Osteoblast (primary cell): ENCODE measurements around the gene REM2. TPM values are rescaled to one million over a fixed set of nuclear protein-coding genes. Genes with fewer than 3 reads are reported as not detected.
A peak's percentile ranks its signal among the peaks of the same experiment; 100 is the strongest.

ENCODE experiments used
- DNase-seq: peaks from one replicate; pipeline ENCODE4 v3.0.0; 2011; ENCODE audit warnings: low spot score, mixed read lengths; ENCODE audit not compliant: insufficient read length; ENCODE audit errors: missing footprints
- H2AFZ ChIP-seq: 2 replicates; pipeline ENCODE4 v1.6.0; 2011; ENCODE audit warnings: mild to moderate bottlenecking, low read length
- H3K27ac ChIP-seq: 2 replicates; pipeline ENCODE4 v1.5.1; 2011; ENCODE audit warnings: mild to moderate bottlenecking, low read depth, low read length, moderate library complexity
- H3K27me3 ChIP-seq: 2 replicates; pipeline ENCODE4 v1.6.0; 2012; ENCODE audit warnings: mild to moderate bottlenecking, control low read depth, inconsistent platforms, low read length, moderate library complexity; ENCODE audit not compliant: insufficient read depth
- H3K36me3 ChIP-seq: 2 replicates; pipeline ENCODE4 v1.5.1; 2011; ENCODE audit warnings: mild to moderate bottlenecking, low read length, control low read depth, moderate library complexity; ENCODE audit not compliant: insufficient read depth
- H3K4me1 ChIP-seq: 2 replicates; pipeline ENCODE4 v1.5.1; 2011; ENCODE audit warnings: mild to moderate bottlenecking, low read length, control low read depth, moderate library complexity; ENCODE audit not compliant: insufficient read depth
- H3K4me2 ChIP-seq: 2 replicates; pipeline ENCODE4 v1.6.0; 2011; ENCODE audit warnings: mild to moderate bottlenecking, low read length; ENCODE audit not compliant: insufficient read depth
- H3K4me3 ChIP-seq: fragments of 200-600 bp; sonication (generic); 3 replicates; pipeline ENCODE4 v1.5.1; 2012; ENCODE audit warnings: mild to moderate bottlenecking, low read length, inconsistent platforms; ENCODE audit not compliant: insufficient read depth
- H3K79me2 ChIP-seq: 2 replicates; pipeline ENCODE4 v1.6.0; 2012; ENCODE audit warnings: mild to moderate bottlenecking, low read length, control low read depth, inconsistent platforms; ENCODE audit not compliant: insufficient read depth
- H3K9me3 ChIP-seq: 2 replicates; pipeline ENCODE4 v1.5.1; 2011; ENCODE audit warnings: low read depth, low read length, control low read depth
- H4K20me1 ChIP-seq: 2 replicates; pipeline ENCODE4 v1.6.0; 2012; ENCODE audit warnings: mild to moderate bottlenecking, low read length, control low read depth; ENCODE audit not compliant: insufficient read depth
- total RNA-seq: library from RNA; depleted of rRNA; stranded (reverse); fragments of >200 nt; gene quantifications from 2 replicates; pipeline ENCODE4 v1.2.3, GENCODE V29; 2012
- TF ChIP-seq, protein P1 (sequence below): IDR thresholded peaks from 2 replicates; pipeline ENCODE4 v1.5.1; 2011; ENCODE audit warnings: mild to moderate bottlenecking, low read depth, low read length, moderate library complexity; ENCODE audit errors: extremely low read depth

Gene REM2
- total RNA-seq, 1 donor: 0.36 TPM

DNA sequence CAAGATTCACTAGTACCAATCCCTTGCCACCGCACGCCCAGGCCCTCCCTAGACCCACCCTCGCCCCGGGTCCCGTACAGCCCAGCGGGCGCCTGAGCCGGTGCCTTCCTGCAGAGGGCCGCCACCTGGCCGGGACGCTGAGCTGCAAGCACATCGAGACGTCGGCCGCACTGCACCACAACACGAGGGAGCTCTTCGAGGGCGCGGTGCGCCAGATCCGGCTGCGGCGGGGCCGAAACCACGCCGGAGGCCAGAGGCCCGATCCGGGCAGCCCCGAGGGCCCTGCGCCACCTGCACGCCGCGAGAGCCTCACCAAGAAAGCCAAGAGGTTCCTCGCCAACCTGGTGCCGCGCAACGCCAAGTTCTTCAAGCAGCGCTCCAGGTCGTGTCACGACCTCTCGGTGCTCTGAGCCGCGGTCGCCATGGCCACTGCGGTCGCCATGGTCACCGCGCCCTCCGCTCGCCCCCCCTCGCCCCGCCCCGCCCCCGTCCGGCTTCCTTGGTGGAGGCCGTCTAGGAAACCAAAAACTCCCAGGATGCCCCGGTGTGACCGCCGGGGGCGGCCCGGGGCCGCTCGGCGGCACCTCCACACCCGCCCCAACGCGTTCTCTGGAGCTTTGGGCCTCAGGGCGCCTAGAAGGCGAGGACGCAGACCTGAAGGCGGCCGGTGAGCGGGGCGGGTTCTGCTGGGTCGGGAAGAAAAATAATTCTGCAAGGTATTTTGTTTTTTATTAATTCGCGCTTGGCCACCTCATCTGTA is 3.7 kb downstream of the REM2 start:
- TF ChIP-seq, protein P1, sequence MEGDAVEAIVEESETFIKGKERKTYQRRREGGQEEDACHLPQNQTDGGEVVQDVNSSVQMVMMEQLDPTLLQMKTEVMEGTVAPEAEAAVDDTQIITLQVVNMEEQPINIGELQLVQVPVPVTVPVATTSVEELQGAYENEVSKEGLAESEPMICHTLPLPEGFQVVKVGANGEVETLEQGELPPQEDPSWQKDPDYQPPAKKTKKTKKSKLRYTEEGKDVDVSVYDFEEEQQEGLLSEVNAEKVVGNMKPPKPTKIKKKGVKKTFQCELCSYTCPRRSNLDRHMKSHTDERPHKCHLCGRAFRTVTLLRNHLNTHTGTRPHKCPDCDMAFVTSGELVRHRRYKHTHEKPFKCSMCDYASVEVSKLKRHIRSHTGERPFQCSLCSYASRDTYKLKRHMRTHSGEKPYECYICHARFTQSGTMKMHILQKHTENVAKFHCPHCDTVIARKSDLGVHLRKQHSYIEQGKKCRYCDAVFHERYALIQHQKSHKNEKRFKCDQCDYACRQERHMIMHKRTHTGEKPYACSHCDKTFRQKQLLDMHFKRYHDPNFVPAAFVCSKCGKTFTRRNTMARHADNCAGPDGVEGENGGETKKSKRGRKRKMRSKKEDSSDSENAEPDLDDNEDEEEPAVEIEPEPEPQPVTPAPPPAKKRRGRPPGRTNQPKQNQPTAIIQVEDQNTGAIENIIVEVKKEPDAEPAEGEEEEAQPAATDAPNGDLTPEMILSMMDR: no peak
- Histone ChIP-seq H3K36me3 (no peaks in the 10 kb centered on the region), H3K4me3 (peak overlapping the region; percentile 66), H3K27me3 (no peaks in the 10 kb centered on the region), H3K4me1 (peaks cover 8% of the 10 kb centered on the region), H3K27ac (peak overlapping the region; percentile 2), H3K79me2 (peaks cover 4% of the 10 kb centered on the region), H3K9me3 (no peaks in the 10 kb centered on the region), H4K20me1 (no peaks in the 10 kb centered on the region), H2AFZ (peak overlapping the region; percentile 84), H3K4me2 (peak overlapping the region; percentile 83)
- peak; percentile 96 for DNase-seq

DNA sequence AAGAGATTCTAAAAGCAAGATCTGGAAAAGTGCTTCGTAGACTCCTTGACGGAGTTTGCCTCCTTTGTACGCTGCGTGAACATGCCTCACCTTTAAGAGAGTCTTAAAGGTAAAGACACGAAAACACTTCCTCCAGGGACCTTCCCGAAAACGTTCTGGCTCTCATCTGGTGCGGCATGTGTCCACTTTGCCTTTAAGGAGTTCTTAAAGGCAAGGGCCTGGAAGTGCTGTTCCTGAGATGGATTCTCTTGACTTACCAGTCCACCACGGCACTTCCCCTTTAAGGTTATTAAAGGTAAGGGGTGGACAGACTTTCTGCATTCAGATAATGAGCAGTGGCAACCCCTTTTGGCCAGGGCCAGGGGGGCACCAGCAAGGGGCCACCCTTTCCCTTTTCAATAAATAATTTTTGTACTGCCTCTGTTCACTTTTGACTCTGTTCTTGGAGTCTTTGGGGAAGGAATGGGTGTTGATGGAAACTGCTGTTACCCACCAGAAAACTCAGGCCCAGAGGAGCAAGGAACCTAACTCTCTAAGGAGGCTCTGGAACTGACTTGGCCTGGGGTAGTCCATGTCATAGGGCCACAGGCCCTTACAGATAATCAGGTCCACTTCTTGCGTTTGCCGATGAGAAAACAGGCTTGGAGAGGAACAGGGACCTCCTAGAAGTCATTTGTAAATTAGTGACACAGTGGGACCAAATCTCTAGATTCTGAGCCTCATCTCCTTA is 4.4 kb downstream of the REM2 start:
- Histone ChIP-seq H3K27me3 (no peaks in the 10 kb centered on the region), H2AFZ (peak overlapping the region; percentile 59), H3K9me3 (no peaks in the 10 kb centered on the region), H3K4me2 (peak overlapping the region; percentile 83), H3K4me3 (peak overlapping the region; percentile 66), H3K4me1 (peaks cover 8% of the 10 kb centered on the region), H4K20me1 (no peaks in the 10 kb centered on the region), H3K27ac (peak overlapping the region; percentile 2), H3K79me2 (peaks cover 4% of the 10 kb centered on the region), H3K36me3 (no peaks in the 10 kb centered on the region)
- DNase-seq: peak; percentile 90
- TF ChIP-seq, protein P1: no peak

DNA sequence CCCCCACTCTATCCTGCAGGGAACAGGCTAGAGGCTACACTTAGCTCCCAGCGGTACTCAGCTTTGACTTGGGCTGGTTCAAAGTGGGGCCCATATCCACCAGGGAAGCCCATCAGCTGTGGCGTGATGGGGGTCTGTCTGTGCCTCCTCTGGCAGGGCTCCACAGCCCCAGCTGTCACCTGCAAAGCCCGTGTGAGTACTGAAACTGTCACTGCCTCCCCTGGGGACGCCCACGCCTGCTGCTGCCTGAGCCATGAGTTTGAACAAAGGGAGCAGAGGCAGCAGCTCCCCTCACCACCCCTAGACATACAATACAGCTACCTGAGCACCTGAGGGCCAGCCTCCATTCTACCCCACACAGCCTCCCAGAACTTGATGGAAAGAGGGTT is 5.0 kb downstream of the REM2 start:
- Histone ChIP-seq H3K36me3 (no peaks in the 10 kb centered on the region), H3K27ac (no peak overlapping the region), H3K79me2 (peaks cover 4% of the 10 kb centered on the region), H2AFZ (no peak overlapping the region), H3K27me3 (no peaks in the 10 kb centered on the region), H4K20me1 (no peaks in the 10 kb centered on the region), H3K4me1 (peaks cover 8% of the 10 kb centered on the region), H3K4me2 (peak overlapping the region; percentile 83), H3K4me3 (peak overlapping the region; percentile 66), H3K9me3 (no peaks in the 10 kb centered on the region)
- DNase-seq: no peak
- TF ChIP-seq, protein P1: no peak

DNA sequence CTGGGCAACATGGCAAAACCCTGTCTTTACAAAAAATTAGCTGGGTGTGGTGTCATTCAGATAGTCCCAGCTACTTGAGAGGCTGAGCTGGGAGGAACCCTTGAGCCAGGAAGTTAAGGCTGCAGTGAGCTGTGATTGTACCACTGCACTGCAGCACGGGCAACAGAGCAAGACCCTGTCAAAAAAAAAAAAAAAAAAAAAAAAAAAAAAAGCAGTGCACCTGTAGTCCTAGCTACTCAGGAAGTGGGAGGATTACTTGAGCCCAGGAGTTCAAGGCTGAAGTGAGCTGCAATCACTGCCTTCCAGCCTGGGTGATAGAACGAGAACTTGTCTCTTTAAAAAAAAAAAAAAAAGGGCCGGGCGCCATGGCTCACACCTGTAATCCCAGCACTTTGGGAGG is 5.6 kb downstream of the REM2 start:
- Histone ChIP-seq H3K9me3 (no peaks in the 10 kb centered on the region), H3K27me3 (no peaks in the 10 kb centered on the region), H3K79me2 (peaks cover 4% of the 10 kb centered on the region), H3K4me3 (no peak overlapping the region), H3K36me3 (no peaks in the 10 kb centered on the region), H3K27ac (no peak overlapping the region), H3K4me2 (no peak overlapping the region), H4K20me1 (no peaks in the 10 kb centered on the region), H2AFZ (no peak overlapping the region), H3K4me1 (peaks cover 8% of the 10 kb centered on the region)
- TF ChIP-seq, protein P1: no peak
- DNase-seq: no peak
